HepG2 (cell line): Measurements from ENCODE around the gene CNNM2. TPM values are rescaled to one million over a fixed set of nuclear protein-coding genes. Genes with fewer than 3 reads are reported as not detected.

Experiments used
- ATAC-seq: fragments of 200-7000 bp; cut with Tn5 transposase; 3 replicates; pipeline ENCODE4 v1.9.1; 2020; ENCODE audit warnings: mild to moderate bottlenecking, moderate library complexity
- BruUV-seq: library from RNA; stranded (reverse); fragments of 400-500 nt; replicated peaks from 2 replicates; lab custom pipeline; 2021; lab: Mats Ljungman, UMichigan
- CTCF ChIA-PET: fragments of 300-600 bp; formaldehyde crosslinking; extraction: SDS; loops from one replicate; lab custom pipeline; 2021; ENCODE audit warnings: low total read pairs, inconsistent platforms, low intra/inter-chr PET ratio; lab: Yijun Ruan, JAX
- POLR2A ChIA-PET: fragments of 350-600 bp; sonication (Branson Sonifier 250); formaldehyde crosslinking; loops from one replicate; lab custom pipeline; 2020; ENCODE audit warnings: antibody characterized with exemption, inconsistent platforms; lab: Yijun Ruan, JAX
- DNase-seq: peaks from one replicate; pipeline ENCODE4 v3.0.0-alpha.2; 2015; ENCODE audit warnings: low spot score
- FAIRE-seq: peaks from 3 replicates; lab custom pipeline; 2011; peaks lifted over from hg19 to GRCh38; lab: Jason Lieb, UNC
- H2AFZ ChIP-seq: one replicate; pipeline ENCODE4 v1.6.1; 2011; ENCODE audit warnings: low read length, inconsistent platforms
- H3K27ac ChIP-seq: fragments of 300-600 bp; 3 replicates; pipeline ENCODE4 v1.8.0; 2011; ENCODE audit warnings: mixed run types, mild to moderate bottlenecking, mixed read lengths, low read length, inconsistent platforms; ENCODE audit not compliant: insufficient read depth; ENCODE audit errors: extremely low read length
- H3K27me3 ChIP-seq, 2 experiments: fragments of 200-600 bp in 1 of 2; 2 replicates in 1 of 2; 3 replicates in 1 of 2; pipeline versions ENCODE4 v1.6.0 to v1.8.0; 2011; ENCODE audit warnings: low read length in 2 of 2, mild to moderate bottlenecking in 2 of 2, moderate library complexity in 2 of 2, inconsistent platforms in 1 of 2; ENCODE audit not compliant: insufficient read depth in 2 of 2, control insufficient read depth in 1 of 2
- H3K36me3 ChIP-seq, 2 experiments: fragments of 200-600 bp in 1 of 2; replicated peaks in 1 of 2; 2 replicates in 1 of 2; 3 replicates in 1 of 2; pipeline versions ENCODE4 v1.5.1 to v1.8.0; 2011; ENCODE audit warnings: low read length in 2 of 2, inconsistent platforms in 1 of 2; ENCODE audit not compliant: insufficient read depth in 2 of 2, control insufficient read depth in 1 of 2
- H3K4me1 ChIP-seq: 2 replicates; pipeline ENCODE4 v1.5.1; 2012; ENCODE audit warnings: low read length, inconsistent platforms; ENCODE audit not compliant: insufficient read depth
- H3K4me2 ChIP-seq: 2 replicates; pipeline ENCODE4 v1.6.0; 2011; ENCODE audit warnings: low read depth, low read length, inconsistent platforms
- H3K4me3 ChIP-seq, 3 experiments: fragments of 200-600 bp in 1 of 3; sonication (generic), shearing (Covaris generic) in 1 of 3; replicated peaks in 1 of 3; 2 replicates each; pipeline ENCODE4 v1.5.1; 2011 to 2016; ENCODE audit warnings: low read length in 3 of 3, inconsistent platforms in 2 of 3, low read depth in 2 of 3, mild to moderate bottlenecking in 2 of 3, control low read depth in 1 of 3, mixed read lengths in 1 of 3; ENCODE audit not compliant: insufficient read depth in 1 of 3
- H3K79me2 ChIP-seq: one replicate; pipeline ENCODE4 v1.6.1; 2011; ENCODE audit warnings: low read length, inconsistent platforms; ENCODE audit not compliant: insufficient read depth
- H3K9ac ChIP-seq: 2 replicates; pipeline ENCODE4 v1.6.0; 2011; ENCODE audit warnings: mild to moderate bottlenecking, low read depth, low read length, inconsistent platforms; ENCODE audit not compliant: insufficient read depth
- H3K9me3 ChIP-seq: 2 replicates; pipeline ENCODE4 v1.5.1; 2012; ENCODE audit warnings: mild to moderate bottlenecking, low read length
- H4K20me1 ChIP-seq: 2 replicates; pipeline ENCODE4 v1.6.0; 2011; ENCODE audit warnings: inconsistent platforms, mild to moderate bottlenecking, low read length, moderate library complexity; ENCODE audit not compliant: insufficient read depth
- JUNB ChIP-seq: sonication (generic); formaldehyde crosslinking; IDR thresholded peaks from 2 replicates; pipeline ENCODE4 v1.8.0; 2022; ENCODE audit warnings: missing genetic modification reagents, mild to moderate bottlenecking, borderline replicate concordance
- KAT2B ChIP-seq: fragments of 150-350 bp; IDR thresholded peaks from 2 replicates; pipeline ENCODE4 v1.6.1; 2014; ENCODE audit warnings: low read depth, low read length, borderline replicate concordance
- KAT8 ChIP-seq: IDR thresholded peaks from 2 replicates; pipeline ENCODE4 v1.6.1; 2016; ENCODE audit warnings: missing genetic modification reagents, missing compliant biosample characterization
- MAFK ChIP-seq, 2 experiments: IDR thresholded peaks in 1 of 2; conservative IDR thresholded peaks in 1 of 2; 2 replicates each; pipeline ENCODE4 v1.6.1; 2011; ENCODE audit warnings: improper control_type of control experiment in 2 of 2, low read length in 2 of 2
- MEIS2 ChIP-seq: sonication (generic); formaldehyde crosslinking; IDR thresholded peaks from 2 replicates; pipeline ENCODE4 v1.9.0; 2021; ENCODE audit warnings: mild to moderate bottlenecking, missing genetic modification reagents
- MTA3 ChIP-seq: sonication (generic); formaldehyde crosslinking; IDR thresholded peaks from 2 replicates; pipeline ENCODE4 v1.4.0; 2020; ENCODE audit warnings: missing genetic modification reagents
- NR1H2 ChIP-seq: sonication (generic); formaldehyde crosslinking; IDR thresholded peaks from 2 replicates; pipeline ENCODE4 v1.8.1; 2022; ENCODE audit warnings: low read depth, missing genetic modification reagents, borderline replicate concordance
- SIX1 ChIP-seq: sonication (generic); formaldehyde crosslinking; IDR thresholded peaks from 2 replicates; pipeline ENCODE4 v1.4.0; 2020; ENCODE audit warnings: missing genetic modification reagents, borderline replicate concordance
- ZBTB20 ChIP-seq: sonication (generic); formaldehyde crosslinking; IDR thresholded peaks from 2 replicates; pipeline ENCODE4 v1.8.1; 2023; ENCODE audit warnings: missing genetic modification reagents, low read depth, mild to moderate bottlenecking, borderline replicate concordance
- ZNF225 ChIP-seq: sonication (generic); formaldehyde crosslinking; IDR thresholded peaks from 2 replicates; pipeline ENCODE4 v1.4.0; 2020; ENCODE audit warnings: mild to moderate bottlenecking, missing genetic modification reagents
- ZNF3 ChIP-seq: IDR thresholded peaks from 2 replicates; pipeline ENCODE4 v1.7.0; 2017; ENCODE audit warnings: inconsistent platforms
- ZNF484 ChIP-seq: sonication (generic); formaldehyde crosslinking; IDR thresholded peaks from 2 replicates; pipeline ENCODE4 v1.5.1; 2020; ENCODE audit warnings: mild to moderate bottlenecking, low read depth, missing genetic modification reagents, borderline replicate concordance
- ZNF530 ChIP-seq: sonication (generic); formaldehyde crosslinking; IDR thresholded peaks from 2 replicates; pipeline ENCODE4 v1.5.0; 2020; ENCODE audit warnings: low read depth, mild to moderate bottlenecking, missing genetic modification reagents
- WGBS: methylation state at CpG from one replicate; pipeline ENCODE4 v1.1.6; 2017; ENCODE audit warnings: low lambda C conversion rate; 5-methylcytosine and 5-hydroxymethylcytosine counted together
- in situ Hi-C: cut with HindIII; loops from 2 replicates; pipeline ENCODE4 v1.10.0; 2017; ENCODE audit warnings: low pct_unique_long_range_greater_than_20kb; ENCODE audit not compliant: extremely low pct_ligation_motif_present
- intact Hi-C: fragments of 100-400 bp; cut with micrococcal nuclease; formaldehyde crosslinking; loops from one replicate; pipeline ENCODE4 v1.10.0; 2022; ENCODE audit not compliant: unreplicated experiment
- polyA plus RNA-seq, 8 experiments: library from polyadenylated mRNA; depleted of rRNA in 3 of 8; stranded (reverse) in 7 of 8; unstranded in 1 of 8; fragments of >200 nt; fragmentation: Illumina TruSeq in 4 of 8; extraction: Trizol in 4 of 8; gene quantifications; 2 replicates each; pipeline versions ENCODE4 v1.2.1 to v1.2.3, GENCODE V29; 2011 to 2016; ENCODE audit warnings: low read depth in 4 of 8, missing spikeins in 1 of 8, mixed read lengths in 1 of 8; ENCODE audit not compliant: insufficient read depth in 1 of 8
- total RNA-seq, 5 experiments: library from RNA; depleted of rRNA; stranded (reverse); fragments of >200 nt; fragmentation: Illumina TruSeq; extraction: Trizol; gene quantifications; 2 replicates each; pipeline ENCODE4 v1.2.3, GENCODE V29; 2016; ENCODE audit warnings: low read depth in 1 of 5
- TF ChIP-seq, protein P1 (sequence below): sonication (generic); formaldehyde crosslinking; conservative IDR thresholded peaks from 2 replicates; pipeline ENCODE4 v1.4.0; 2020; ENCODE audit warnings: mild to moderate bottlenecking, missing genetic modification reagents, moderate library complexity
- TF ChIP-seq, protein P2 (sequence below): sonication (generic); formaldehyde crosslinking; IDR thresholded peaks from 2 replicates; pipeline ENCODE4 v1.4.0; 2020; ENCODE audit warnings: mild to moderate bottlenecking, low read depth, missing genetic modification reagents

The CNNM2 gene
- total and polyA plus RNA-seq, 2 of the 13 experiments (the other 11 are each of a cell fraction or from before 2014, with no cell fraction given), result 7.1 to 9.0 TPM

GRCh38 chr10:103060575-103060974 lies 142.5 kb downstream of the CNNM2 start:
- H3K27me3 ChIP-seq, result no peaks in the 10 kb centered on the region
- WGBS, result 98% methylated on average over 2 of the region's 2 CpGs
- no peak overlapping the region for H3K27ac ChIP-seq
- intact Hi-C loops, result no loop called here
- H3K4me2 ChIP-seq, result no peak overlapping the region
- no peak overlapping the region for H3K9ac ChIP-seq
- in situ Hi-C loops, result loop anchor here (25.0 kb wide), 1 partner anchor 323 kb away; the partner anchor contains the start of gene WBP1L
- ATAC-seq (no peak), FAIRE-seq (no peak)
- H3K4me1 ChIP-seq, result no peaks in the 10 kb centered on the region
- no peak overlapping the region for H2AFZ ChIP-seq
- H3K9me3 ChIP-seq, result no peaks in the 10 kb centered on the region
- ChIA-PET CTCF (no interaction called here), POLR2A (no interaction called here)
- no TSS peak for BruUV-seq
- H3K79me2 ChIP-seq, result no peaks in the 10 kb centered on the region
- H3K36me3 ChIP-seq, result peaks cover 1 to 21% of the 10 kb centered on the region in 2 experiments; a peak in 3 of 5 replicates
- no peak for TF ChIP-seq MEIS2 (CRISPR knock-in tag)
- TF ChIP-seq, protein P1, sequence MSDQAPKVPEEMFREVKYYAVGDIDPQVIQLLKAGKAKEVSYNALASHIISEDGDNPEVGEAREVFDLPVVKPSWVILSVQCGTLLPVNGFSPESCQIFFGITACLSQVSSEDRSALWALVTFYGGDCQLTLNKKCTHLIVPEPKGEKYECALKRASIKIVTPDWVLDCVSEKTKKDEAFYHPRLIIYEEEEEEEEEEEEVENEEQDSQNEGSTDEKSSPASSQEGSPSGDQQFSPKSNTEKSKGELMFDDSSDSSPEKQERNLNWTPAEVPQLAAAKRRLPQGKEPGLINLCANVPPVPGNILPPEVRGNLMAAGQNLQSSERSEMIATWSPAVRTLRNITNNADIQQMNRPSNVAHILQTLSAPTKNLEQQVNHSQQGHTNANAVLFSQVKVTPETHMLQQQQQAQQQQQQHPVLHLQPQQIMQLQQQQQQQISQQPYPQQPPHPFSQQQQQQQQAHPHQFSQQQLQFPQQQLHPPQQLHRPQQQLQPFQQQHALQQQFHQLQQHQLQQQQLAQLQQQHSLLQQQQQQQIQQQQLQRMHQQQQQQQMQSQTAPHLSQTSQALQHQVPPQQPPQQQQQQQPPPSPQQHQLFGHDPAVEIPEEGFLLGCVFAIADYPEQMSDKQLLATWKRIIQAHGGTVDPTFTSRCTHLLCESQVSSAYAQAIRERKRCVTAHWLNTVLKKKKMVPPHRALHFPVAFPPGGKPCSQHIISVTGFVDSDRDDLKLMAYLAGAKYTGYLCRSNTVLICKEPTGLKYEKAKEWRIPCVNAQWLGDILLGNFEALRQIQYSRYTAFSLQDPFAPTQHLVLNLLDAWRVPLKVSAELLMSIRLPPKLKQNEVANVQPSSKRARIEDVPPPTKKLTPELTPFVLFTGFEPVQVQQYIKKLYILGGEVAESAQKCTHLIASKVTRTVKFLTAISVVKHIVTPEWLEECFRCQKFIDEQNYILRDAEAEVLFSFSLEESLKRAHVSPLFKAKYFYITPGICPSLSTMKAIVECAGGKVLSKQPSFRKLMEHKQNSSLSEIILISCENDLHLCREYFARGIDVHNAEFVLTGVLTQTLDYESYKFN (CRISPR knock-in tag), result no peak
- TF ChIP-seq ZNF530 (CRISPR knock-in tag), result no peak
- no peak for TF ChIP-seq KAT8 (CRISPR knock-in tag)
- TF ChIP-seq ZNF3, result no peak
- no peak for TF ChIP-seq MTA3 (CRISPR knock-in tag)
- TF ChIP-seq ZNF484 (CRISPR knock-in tag), result no peak
- TF ChIP-seq NR1H2 (CRISPR knock-in tag), result no peak
- no peak for TF ChIP-seq KAT2B
- TF ChIP-seq ZNF225 (CRISPR knock-in tag), result no peak
- no peak for TF ChIP-seq SIX1 (CRISPR knock-in tag)
- no peak for TF ChIP-seq MAFK (conservative IDR thresholded peaks at IDR 0.05 in 1 of 2, IDR thresholded peaks at IDR 0.05 in 1 of 2; ENCODE audit: low read length in 2 of 2)
- TF ChIP-seq, protein P2, sequence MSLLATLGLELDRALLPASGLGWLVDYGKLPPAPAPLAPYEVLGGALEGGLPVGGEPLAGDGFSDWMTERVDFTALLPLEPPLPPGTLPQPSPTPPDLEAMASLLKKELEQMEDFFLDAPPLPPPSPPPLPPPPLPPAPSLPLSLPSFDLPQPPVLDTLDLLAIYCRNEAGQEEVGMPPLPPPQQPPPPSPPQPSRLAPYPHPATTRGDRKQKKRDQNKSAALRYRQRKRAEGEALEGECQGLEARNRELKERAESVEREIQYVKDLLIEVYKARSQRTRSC (CRISPR knock-in tag), result no peak
- no peak for TF ChIP-seq ZBTB20 (CRISPR knock-in tag)
- TF ChIP-seq JUNB (CRISPR knock-in tag), result no peak
- TF ChIP-seq, all 625 proteins: peak for 0
- DNase-seq, result no peak
- no peaks in the 10 kb centered on the region for H4K20me1 ChIP-seq
- no peak overlapping the region for H3K4me3 ChIP-seq
